GM19452 (cell line): ENCODE results near the gene SAP30.

Experiments
- ATAC-seq: cut with Tn5 transposase; IDR thresholded peaks from one replicate; pipeline ENCODE4 v1.9.1; 2021; ENCODE audit not compliant: unreplicated experiment

Gene SAP30

DNA sequence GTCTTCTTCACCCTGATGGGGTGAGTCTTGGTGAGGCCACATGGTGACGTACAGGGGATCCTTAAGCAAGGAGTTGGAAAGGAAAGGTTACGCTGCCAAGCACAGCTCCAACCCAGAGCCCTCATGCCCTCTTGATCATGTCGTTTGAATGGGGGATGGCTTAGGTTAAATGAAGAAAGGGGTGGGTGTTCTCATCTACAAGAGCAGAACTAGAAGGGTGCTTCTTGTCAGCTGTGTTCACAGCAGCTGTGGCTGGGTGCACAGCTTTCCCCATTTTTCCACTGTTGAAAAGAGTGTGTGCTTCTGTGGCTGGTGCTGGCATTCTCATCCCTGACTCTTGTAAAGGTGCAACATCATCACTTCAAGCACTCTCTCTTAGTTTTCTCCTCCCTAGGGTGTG lies 43.7 kb downstream of the SAP30 start:
- no peak for ATAC-seq

GRCh38 chr4:173415092-173415491 lies 44.3 kb downstream of the SAP30 start:
- no peak for ATAC-seq

GRCh38 chr4:173415885-173416653 lies 45.3 kb downstream of the SAP30 start:
- no peak for ATAC-seq

DNA sequence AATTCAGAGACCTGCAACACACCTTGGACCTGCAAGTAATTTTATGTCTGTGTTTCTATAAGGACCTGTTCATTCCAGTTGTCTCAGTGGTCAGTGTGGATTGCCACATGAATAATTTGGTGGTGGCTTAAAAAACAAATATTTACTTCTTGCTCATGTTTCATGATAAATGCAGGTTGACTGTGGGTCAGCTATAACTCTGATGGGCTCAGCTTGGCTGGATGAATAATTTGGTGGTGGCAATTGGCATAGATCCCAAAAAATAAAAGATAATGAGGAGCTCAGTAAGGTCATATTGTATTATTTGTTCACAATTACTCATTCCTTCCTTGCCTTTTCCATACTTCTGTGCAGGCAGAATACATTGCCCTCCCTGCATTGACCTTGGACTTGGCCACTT lies 47.1 kb downstream of the SAP30 start:
- no peak for ATAC-seq

DNA sequence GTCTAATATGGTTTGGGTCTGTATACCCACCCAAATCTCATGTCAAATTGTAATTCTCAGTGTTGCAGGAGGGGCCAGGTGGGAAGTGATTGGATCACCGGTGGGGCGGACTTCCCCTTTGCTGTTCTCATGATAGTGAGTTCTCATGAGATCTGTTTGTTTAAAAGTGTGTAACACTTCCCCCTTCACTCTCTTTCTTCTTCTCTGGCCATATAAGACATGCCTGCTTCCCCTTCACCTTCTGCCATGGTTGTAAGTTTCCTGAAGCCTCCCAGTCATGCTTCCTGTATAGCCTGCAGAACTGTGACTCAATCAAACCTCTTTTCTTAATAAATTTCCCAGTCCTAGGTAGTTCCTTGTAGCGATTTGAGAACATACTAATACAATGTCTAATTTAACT lies 47.9 kb downstream of the SAP30 start:
- no peak for ATAC-seq

GRCh38 chr4:173420324-173420752 lies 49.6 kb downstream of the SAP30 start:
- ATAC-seq, result no peak

DNA sequence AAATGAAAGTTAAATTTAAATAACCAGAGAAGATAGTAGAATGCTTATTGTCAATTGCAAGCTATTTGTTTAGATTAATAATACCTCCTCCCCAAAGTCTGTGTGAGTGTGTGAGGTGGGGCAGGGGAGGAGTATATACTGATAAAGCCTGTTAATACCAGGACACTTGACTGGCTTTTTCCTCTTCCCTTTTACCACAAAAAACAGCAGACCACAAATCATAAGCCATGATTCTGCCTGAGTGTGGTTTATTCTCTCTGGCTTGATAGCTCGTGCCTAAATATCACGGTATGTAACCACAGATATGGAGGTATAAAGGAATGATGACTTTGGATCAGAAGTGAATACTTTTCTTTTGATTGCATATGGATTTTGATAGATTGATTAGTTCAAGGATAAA lies 50.0 kb downstream of the SAP30 start:
- ATAC-seq, result no peak

DNA sequence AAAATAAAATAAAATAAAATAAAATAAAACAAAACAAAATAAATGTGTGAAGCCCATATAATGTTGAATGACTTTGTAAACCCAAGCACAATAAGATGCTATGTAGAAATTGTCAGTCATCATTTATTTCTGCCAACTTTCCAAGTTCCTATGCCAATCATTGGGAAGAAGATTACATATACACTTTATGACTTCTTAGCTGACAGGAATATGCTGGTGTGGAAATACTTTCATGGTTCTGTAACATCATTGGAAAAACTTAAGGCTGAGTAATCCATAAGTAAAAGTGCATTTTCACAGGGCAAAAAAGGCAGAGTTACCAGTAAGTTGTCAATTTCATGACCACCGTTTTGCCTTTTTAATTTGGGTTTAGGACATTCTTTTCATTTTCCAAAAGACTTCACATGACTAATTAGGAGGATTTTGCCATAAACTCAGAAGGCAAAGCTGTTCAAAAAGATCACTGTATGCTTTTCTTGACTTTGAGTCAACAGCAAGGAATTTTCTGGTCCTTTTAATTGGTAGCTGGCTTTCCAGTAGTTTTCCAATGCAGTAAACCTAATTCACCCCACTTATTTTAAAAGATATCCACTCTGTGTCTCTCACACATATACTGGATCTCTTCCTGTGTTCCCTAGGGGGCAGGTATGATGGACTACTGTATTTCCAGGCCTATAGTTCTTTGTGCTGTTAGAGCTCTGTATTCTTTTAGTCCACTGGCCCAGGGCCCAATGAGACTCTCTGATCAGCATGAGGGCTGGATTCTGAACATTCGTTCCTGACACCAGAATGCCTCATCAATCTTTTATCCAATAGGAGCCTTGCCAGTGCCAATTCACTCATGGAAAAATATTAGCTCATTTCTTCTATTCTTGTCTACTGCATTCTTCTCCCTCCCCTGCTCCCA lies 54.4 kb downstream of the SAP30 start:
- ATAC-seq, result no peak

DNA sequence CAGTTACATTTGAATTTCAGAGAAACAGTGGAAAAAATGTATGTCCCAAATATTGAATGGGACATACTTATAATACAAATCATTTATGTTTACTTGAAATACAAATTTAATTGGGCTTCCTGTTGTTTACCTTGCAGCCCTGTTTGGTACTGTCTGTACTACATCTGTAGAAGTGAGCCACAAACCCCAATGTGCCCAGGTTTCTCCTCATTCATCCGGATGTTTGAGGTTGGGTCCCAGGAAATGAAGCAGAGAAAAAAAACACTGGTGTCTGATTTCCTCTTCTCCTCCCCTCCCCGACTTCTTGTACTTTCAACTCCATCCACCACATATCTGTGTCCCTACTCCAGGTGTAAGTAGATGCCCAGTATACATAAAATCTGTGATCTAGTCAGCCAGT lies 55.3 kb downstream of the SAP30 start:
- ATAC-seq, result no peak
